ENCODE data around the gene MMP7. TPM values are rescaled to one million over a fixed set of nuclear protein-coding genes. Genes with fewer than 3 reads are reported as not detected.

Gene MMP7
- polyA plus RNA-seq (ENCODE audit: insufficient read length in 4 of 4) = 10 to 100 TPM; 23.2 to 30.9 (median 26.2) TPM

- no peak for DNase-seq (ENCODE audit: low read depth in 4 of 4, low spot score in 3 of 4)
Observed at GRCh38 chr11:102530558-102530957, at the start of gene MMP7. Gene MMP7 (minus strand): TSS chr11:102530747. CDS start chr11:102530700, 47 bp downstream.

- no peak for DNase-seq (ENCODE audit: low read depth in 4 of 4, low spot score in 3 of 4)
Observed at GRCh38 chr11:102577723-102578122, 47.2 kb upstream of the MMP7 start.

GRCh38 chr11:102577182-102577581 is 46.6 kb upstream of the MMP7 start:
- DNase-seq (ENCODE audit: low read depth in 4 of 4, low spot score in 3 of 4) = no peak

- no peak for DNase-seq (ENCODE audit: low read depth in 4 of 4, low spot score in 3 of 4)
Observed at GRCh38 chr11:102576350-102576749, 45.8 kb upstream of the MMP7 start.

GRCh38 chr11:102575012-102575411 is 44.5 kb upstream of the MMP7 start:
- no peak for DNase-seq (ENCODE audit: low read depth in 4 of 4, low spot score in 3 of 4)

- no peak for DNase-seq (ENCODE audit: low read depth in 4 of 4, low spot score in 3 of 4)
Observed at GRCh38 chr11:102573851-102574250, 43.3 kb upstream of the MMP7 start.

GRCh38 chr11:102572554-102573220 is 42.1 kb upstream of the MMP7 start:
- DNase-seq (ENCODE audit: low read depth in 4 of 4, low spot score in 3 of 4) = no peak

GRCh38 chr11:102568851-102569250 is 38.3 kb upstream of the MMP7 start:
- no peak for DNase-seq (ENCODE audit: low read depth in 4 of 4, low spot score in 3 of 4)

- DNase-seq (ENCODE audit: low read depth in 4 of 4, low spot score in 3 of 4) = no peak
Observed at GRCh38 chr11:102566112-102566511, 35.6 kb upstream of the MMP7 start.

- DNase-seq (ENCODE audit: low read depth in 4 of 4, low spot score in 3 of 4) = no peak
Observed at GRCh38 chr11:102564110-102564509, 33.6 kb upstream of the MMP7 start.

GRCh38 chr11:102561636-102562035 is 31.1 kb upstream of the MMP7 start:
- DNase-seq (ENCODE audit: low read depth in 4 of 4, low spot score in 3 of 4) = no peak

GRCh38 chr11:102560555-102561011 is 30.0 kb upstream of the MMP7 start:
- no peak for DNase-seq (ENCODE audit: low read depth in 4 of 4, low spot score in 3 of 4)

- no peak for DNase-seq (ENCODE audit: low read depth in 4 of 4, low spot score in 3 of 4)
Observed at GRCh38 chr11:102559839-102560238, 29.3 kb upstream of the MMP7 start.

- DNase-seq (ENCODE audit: low read depth in 4 of 4, low spot score in 3 of 4) = no peak
Observed at GRCh38 chr11:102555091-102555490, 24.5 kb upstream of the MMP7 start.

- DNase-seq (ENCODE audit: low read depth in 4 of 4, low spot score in 3 of 4) = no peak
Observed at GRCh38 chr11:102553835-102554282, 23.3 kb upstream of the MMP7 start.

GRCh38 chr11:102552447-102553194 is 22.1 kb upstream of the MMP7 start:
- DNase-seq (ENCODE audit: low read depth in 4 of 4, low spot score in 3 of 4) = no peak

- DNase-seq (ENCODE audit: low read depth in 4 of 4, low spot score in 3 of 4) = no peak
Observed at GRCh38 chr11:102552020-102552419, 21.5 kb upstream of the MMP7 start.

- no peak for DNase-seq (ENCODE audit: low read depth in 4 of 4, low spot score in 3 of 4)
Observed at GRCh38 chr11:102551169-102551781, 20.7 kb upstream of the MMP7 start.

- no peak for DNase-seq (ENCODE audit: low read depth in 4 of 4, low spot score in 3 of 4)
Observed at GRCh38 chr11:102546923-102547471, 16.4 kb upstream of the MMP7 start.

GRCh38 chr11:102546427-102546826 is 15.9 kb upstream of the MMP7 start:
- no peak for DNase-seq (ENCODE audit: low read depth in 4 of 4, low spot score in 3 of 4)

- DNase-seq (ENCODE audit: low read depth in 4 of 4, low spot score in 3 of 4) = no peak
Observed at GRCh38 chr11:102545701-102546100, 15.2 kb upstream of the MMP7 start.

Measured in right renal pelvis (tissue), 4 donors.